ENCODE measurements around the gene ZSWIM9. TPM values are rescaled to one million over a fixed set of nuclear protein-coding genes. Genes with fewer than 3 reads are reported as not detected.
"Not testable (repeated sequence)": the region's sequence is repeated elsewhere in the genome, so short reads cannot be mapped to it uniquely, and the experiment has no call there.

Gene ZSWIM9
- polyA plus RNA-seq, 3 donors = 3.0 to 7.8 (median 4.2) TPM

- WGBS, 3 donors = 27 to 59% (median 31%) methylated on average over 13 of the region's 13 CpGs
- H3K27ac ChIP-seq (ENCODE audit: low read depth, low read length) = no peak overlapping the region
Measured at GRCh38 chr19:48196933-48197665, 26.6 kb downstream of the ZSWIM9 start.

DNA sequence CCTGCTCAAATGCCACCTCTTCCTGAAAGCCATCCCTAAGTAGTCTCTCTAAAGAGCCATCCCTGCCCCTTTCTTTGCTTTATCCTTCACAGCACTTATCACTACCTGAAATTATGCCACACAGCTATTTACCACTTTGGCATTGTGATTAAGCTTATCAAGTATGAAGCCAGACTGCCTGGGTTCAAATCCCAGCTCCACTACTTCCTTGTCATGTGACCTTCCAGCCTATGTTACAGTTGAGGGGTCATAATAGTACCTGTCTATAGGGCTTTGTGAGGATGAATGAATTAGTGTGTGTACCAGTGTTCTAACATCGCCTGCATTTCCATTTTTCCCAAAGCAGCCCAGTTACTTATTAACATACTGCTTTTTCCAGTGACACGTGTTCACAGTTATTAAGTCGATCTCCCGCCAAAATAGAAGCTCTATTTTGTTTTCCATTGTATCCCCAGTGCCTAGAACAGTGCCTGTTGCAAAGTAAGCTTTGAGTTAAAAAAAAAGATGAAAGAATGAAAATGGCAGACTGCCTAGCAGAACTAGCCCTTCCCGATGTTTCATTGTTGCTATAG is 32.8 kb downstream of the ZSWIM9 start:
- 3 to 24% (median 13%) methylated on average over 5 of the region's 5 CpGs for WGBS, 3 donors
- H3K27ac ChIP-seq (ENCODE audit: low read depth, low read length) = no peak overlapping the region

- no peak overlapping the region for H3K27ac ChIP-seq (ENCODE audit: low read depth, low read length)
- 0 to 1% (median 1%) methylated on average over 34 of the region's 34 CpGs for WGBS, 3 donors
Measured at GRCh38 chr19:48203794-48204628, 33.5 kb downstream of the ZSWIM9 start.

DNA sequence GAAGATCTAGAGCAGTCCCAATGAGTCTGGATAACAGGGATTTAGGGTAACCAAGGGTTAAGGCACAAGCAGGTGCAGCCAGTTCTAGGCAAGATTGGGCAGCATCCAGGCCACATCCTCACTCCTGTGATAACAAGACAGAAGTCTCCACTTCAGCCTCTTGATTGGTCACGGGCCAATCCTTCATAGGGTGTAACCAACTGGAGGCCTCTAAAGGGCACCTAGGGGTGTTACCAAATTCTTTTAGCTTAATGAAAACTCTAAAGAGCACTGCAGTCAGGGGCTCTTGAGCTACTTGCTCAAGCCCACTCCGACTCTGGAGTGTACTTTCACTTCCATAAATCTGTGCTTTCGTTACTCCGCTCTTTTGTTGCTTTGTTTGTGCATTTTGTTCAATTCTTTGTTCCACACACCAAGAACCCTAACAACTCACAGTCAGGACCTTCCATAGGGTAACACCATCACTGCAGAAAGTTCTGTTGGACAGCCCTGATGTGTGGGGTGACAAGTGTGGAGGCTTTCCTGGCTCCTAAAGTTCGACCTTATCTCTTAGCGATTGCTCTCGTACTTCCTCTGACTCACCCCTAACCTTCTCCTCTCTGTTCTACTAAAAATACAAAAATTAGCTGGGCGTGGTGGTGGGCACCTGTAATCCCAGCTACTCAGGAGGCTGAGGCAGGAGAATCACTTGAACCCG is 36.1 kb downstream of the ZSWIM9 start:
- WGBS, 3 donors = 81 to 85% (median 82%) methylated on average over 9 of the region's 9 CpGs
- H3K27ac ChIP-seq (ENCODE audit: low read depth, low read length) = no peak overlapping the region

- H3K27ac ChIP-seq (ENCODE audit: low read depth, low read length) = no peak overlapping the region
- 67 to 81% (median 78%) methylated on average over 3 of the region's 3 CpGs for WGBS, 3 donors
Measured at GRCh38 chr19:48210005-48210404, 39.5 kb downstream of the ZSWIM9 start.

DNA sequence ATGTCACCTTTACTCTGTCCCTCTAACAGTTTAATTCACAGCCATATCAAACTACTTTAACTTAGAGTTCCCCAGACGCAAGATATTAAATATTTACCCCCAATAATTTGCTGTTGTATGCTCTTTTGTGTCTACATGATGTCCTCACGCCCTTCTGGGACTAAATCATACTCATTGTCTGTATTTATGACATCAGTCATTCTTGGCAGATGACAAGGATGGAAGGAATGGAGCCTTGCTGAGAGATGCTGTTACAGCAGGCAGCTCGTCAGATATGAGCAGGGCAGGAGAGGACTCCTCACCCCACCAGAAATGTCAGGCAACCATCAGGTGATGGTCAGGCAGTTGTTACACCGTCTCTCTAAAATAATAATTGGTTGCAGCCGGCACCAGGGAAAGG is 43.5 kb downstream of the ZSWIM9 start:
- 92 to 95% (median 93%) methylated on average over 5 of the region's 5 CpGs for WGBS, 3 donors
- H3K27ac ChIP-seq (ENCODE audit: low read depth, low read length) = no peak overlapping the region

- WGBS, 3 donors = 84 to 91% (median 87%) methylated on average over 14 of the region's 14 CpGs
- no peak overlapping the region for H3K27ac ChIP-seq (ENCODE audit: low read depth, low read length)
Measured at GRCh38 chr19:48216933-48217332, 46.5 kb downstream of the ZSWIM9 start.

GRCh38 chr19:48218997-48219396 is 48.5 kb downstream of the ZSWIM9 start:
- no peak overlapping the region for H3K27ac ChIP-seq (ENCODE audit: low read depth, low read length)
- 88 to 92% (median 88%) methylated on average over 6 of the region's 6 CpGs for WGBS, 3 donors

GRCh38 chr19:48220784-48221183 is 50.3 kb downstream of the ZSWIM9 start:
- not testable (repeated sequence) for H3K27ac ChIP-seq (ENCODE audit: low read depth, low read length)
- WGBS, 3 donors = 98 to 100% (median 100%) methylated on average over 3 of the region's 3 CpGs

- no peak overlapping the region for H3K27ac ChIP-seq (ENCODE audit: low read depth, low read length)
- WGBS, 3 donors = 95 to 97% (median 96%) methylated on average over 5 of the region's 5 CpGs
Measured at GRCh38 chr19:48221628-48222027, 51.1 kb downstream of the ZSWIM9 start.

GRCh38 chr19:48230555-48231129 is 60.2 kb downstream of the ZSWIM9 start:
- 82 to 90% (median 86%) methylated on average over 19 of the region's 19 CpGs for WGBS, 3 donors
- H3K27ac ChIP-seq (ENCODE audit: low read depth, low read length) = no peak overlapping the region

DNA sequence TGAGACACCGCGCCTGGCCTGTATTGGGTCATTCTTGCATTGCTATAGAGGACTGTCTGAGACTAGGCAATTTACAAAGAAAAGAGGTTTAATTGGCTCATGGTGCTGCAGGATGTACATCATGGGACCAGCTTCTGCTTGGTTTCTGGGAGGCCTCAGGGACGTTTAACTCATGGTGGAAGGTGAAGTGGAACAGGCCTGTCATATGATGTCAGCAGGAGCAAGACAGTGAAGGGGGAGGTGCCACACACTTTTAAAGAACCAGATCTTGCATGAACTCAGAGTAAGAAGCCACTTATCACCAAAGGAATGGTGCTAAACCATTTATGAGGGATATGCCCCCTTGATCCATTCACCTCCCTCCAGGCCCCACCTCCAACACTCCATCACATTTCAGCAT is 66.6 kb downstream of the ZSWIM9 start:
- H3K27ac ChIP-seq (ENCODE audit: low read depth, low read length) = no peak overlapping the region
- WGBS, 3 donors = 65 to 82% (median 81%) methylated on average over 3 of the region's 3 CpGs

- no peak overlapping the region for H3K27ac ChIP-seq (ENCODE audit: low read depth, low read length)
- 83 to 91% (median 86%) methylated on average over 6 of the region's 6 CpGs for WGBS, 3 donors
Measured at GRCh38 chr19:48239120-48239519, 68.6 kb downstream of the ZSWIM9 start.

GRCh38 chr19:48239582-48240141 is 69.2 kb downstream of the ZSWIM9 start:
- 93 to 97% (median 95%) methylated on average over 9 of the region's 9 CpGs for WGBS, 3 donors

GRCh38 chr19:48241771-48242170 is 71.3 kb downstream of the ZSWIM9 start:
- not testable (repeated sequence) for H3K27ac ChIP-seq (ENCODE audit: low read depth, low read length)
- 94 to 98% (median 95%) methylated on average over 6 of the region's 6 CpGs for WGBS, 3 donors

More at GRCh38 chr19:48239582-48240141, 69.2 kb downstream of the ZSWIM9 start:
- no peak overlapping the region for H3K27ac ChIP-seq (ENCODE audit: low read depth, low read length)

GRCh38 chr19:48244281-48244680 is 73.8 kb downstream of the ZSWIM9 start:
- 36 to 66% (median 43%) methylated on average over 5 of the region's 5 CpGs for WGBS, 3 donors
- H3K27ac ChIP-seq (ENCODE audit: low read depth, low read length) = no peak overlapping the region

- no peak overlapping the region for H3K27ac ChIP-seq (ENCODE audit: low read depth, low read length)
- 38 to 71% (median 70%) methylated on average over 5 of the region's 5 CpGs for WGBS, 3 donors
Measured at GRCh38 chr19:48246101-48246500, 75.6 kb downstream of the ZSWIM9 start.

GRCh38 chr19:48247212-48247611 is 76.7 kb downstream of the ZSWIM9 start:
- WGBS, 3 donors = 92 to 97% (median 92%) methylated on average over 3 of the region's 3 CpGs

More at GRCh38 chr19:48247212-48247611, 76.7 kb downstream of the ZSWIM9 start:
- H3K27ac ChIP-seq (ENCODE audit: low read depth, low read length) = no peak overlapping the region

All from adipose tissue (tissue), 3 donors.